ENCODE measurements around the gene ABHD8.

DNA sequence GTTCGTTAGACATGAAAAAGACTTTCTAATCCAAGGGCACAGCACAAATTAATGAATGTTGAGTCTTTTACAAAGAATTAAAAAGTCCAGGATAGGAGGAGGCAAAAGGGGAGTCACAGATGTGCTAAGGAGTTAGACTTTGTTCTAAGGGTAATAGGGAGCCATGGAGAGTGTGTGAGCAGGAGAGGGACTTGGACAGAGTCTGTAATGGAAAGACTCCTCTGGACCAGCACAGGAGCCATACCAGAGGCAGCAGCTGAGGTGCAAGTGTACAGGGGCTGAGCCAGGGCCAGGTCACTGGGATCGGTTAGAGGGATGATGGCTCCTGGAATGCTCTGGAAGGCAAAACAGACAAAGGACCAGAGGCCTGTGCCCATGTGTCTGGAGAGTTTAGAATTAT is 44.7 kb upstream of the ABHD8 start:
- no peak for TF ChIP-seq GATA2 (IDR thresholded peaks at IDR 0.05; ENCODE audit: low read depth, low read length)
- no peak for TF ChIP-seq GATA3 (IDR thresholded peaks at IDR 0.05; ENCODE audit: low read depth, low read length)

All from SH-SY5Y (cell line).